Keratinocyte (primary cell): ENCODE results near the gene FNDC3B.

ENCODE experiments used
- CTCF ChIP-seq, 3 experiments: IDR thresholded peaks in 1 of 3; conservative IDR thresholded peaks in 1 of 3; optimal IDR thresholded peaks in 1 of 3; 2 replicates in 2 of 3; 3 replicates in 1 of 3; pipeline versions ENCODE3 to v1.5.1; 2011; ENCODE audit warnings: low read length in 3 of 3, mild to moderate bottlenecking in 3 of 3, moderate library complexity in 2 of 3, control low read depth in 1 of 3, inconsistent platforms in 1 of 3; ENCODE audit not compliant: insufficient read depth in 2 of 3; ENCODE audit errors: extremely low read depth in 1 of 3
- EZH2 ChIP-seq: IDR thresholded peaks from one replicate; pipeline ENCODE4 v1.6.1; 2012; ENCODE audit warnings: inconsistent platforms, mild to moderate bottlenecking, low read length, moderate library complexity

GRCh38 chr3:172364374-172365027 is 325.1 kb downstream of the FNDC3B start:
- TF ChIP-seq CTCF (optimal IDR thresholded peaks at IDR 0.05 in 1 of 3, IDR thresholded peaks at IDR 0.05 in 1 of 3, conservative IDR thresholded peaks at IDR 0.05 in 1 of 3; ENCODE audit: extremely low read depth in 1 of 3, insufficient read depth in 2 of 3, low read length in 3 of 3) = no peak
- TF ChIP-seq EZH2 = no peak
